ENCODE results near the gene PARD3.

The PARD3 gene

DNA sequence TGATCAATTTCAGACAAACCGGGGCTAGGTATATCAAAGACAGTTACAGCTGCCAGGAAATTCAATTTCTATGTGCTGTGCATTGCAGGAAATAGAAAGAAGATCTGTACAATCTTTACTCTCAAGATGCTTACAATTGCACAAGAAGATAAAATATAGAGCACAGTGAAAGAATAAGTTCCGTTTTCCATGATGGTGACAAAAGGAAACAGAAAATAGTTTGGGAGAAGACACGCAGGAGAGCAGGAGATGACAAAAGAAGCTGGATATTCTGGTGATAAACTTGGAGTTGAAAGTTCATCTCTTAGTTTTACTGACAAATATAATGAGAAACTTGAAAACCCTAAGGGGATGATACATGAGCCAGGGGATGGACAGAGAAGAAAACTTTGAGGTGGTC is 646.0 kb downstream of the PARD3 start:
- DNase-seq: no peak

DNA sequence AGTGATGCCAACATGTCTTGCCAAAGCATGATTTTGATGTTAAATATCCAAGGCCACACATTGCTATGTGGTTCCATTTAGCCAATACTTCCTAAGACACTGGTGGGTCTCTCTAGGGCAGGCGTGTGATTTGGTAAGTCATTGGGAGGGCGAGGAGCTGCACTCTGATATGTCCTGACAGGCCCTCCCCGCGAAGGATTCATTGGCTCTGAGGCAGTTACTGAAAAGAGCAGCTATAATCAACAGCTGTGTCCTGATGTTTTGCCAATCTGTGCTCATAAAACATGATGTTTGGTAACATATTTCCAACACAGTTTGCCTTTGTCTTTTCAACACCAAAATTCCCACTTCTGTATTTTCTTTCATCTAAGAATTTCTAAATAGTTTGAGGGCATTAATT is 646.7 kb downstream of the PARD3 start:
- no peak for DNase-seq

DNA sequence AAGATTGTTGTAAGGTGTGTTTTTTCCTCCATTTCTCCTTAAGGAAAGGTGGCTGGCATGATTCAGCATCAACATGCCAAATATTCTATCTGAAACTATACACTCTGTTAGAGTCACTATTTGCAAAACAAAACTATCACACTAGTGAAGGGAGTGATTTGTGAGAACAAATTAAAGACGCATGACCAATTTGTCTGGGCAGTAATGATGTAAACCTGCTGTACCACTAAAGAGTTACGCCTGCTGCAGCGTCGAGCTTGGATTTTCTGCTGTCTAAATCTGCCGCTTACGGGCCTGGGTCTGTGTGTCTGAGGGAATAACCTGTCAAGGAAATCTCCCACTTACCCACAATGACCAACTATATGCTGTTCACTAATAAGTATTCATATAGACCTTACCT is 648.3 kb downstream of the PARD3 start:
- no peak for DNase-seq

DNA sequence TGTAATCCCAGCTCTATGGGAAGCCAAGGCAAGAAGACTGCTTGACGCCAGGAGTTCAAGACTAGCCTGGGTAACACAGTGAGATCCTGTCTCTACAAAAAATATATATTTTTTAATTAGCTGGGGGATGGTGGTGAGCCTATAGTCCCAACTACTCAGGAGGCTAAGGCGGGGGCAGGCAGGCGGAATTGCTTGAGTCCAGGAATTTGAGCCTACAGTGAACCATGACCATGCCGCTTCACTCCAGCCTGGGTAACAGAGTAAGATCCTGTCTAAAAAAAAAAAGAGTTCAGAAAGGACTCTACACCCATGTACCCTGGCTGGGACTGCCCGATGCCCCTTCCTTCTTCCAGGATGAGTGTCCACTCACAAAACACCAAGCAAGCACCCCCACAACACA is 648.7 kb downstream of the PARD3 start:
- DNase-seq: no peak

DNA sequence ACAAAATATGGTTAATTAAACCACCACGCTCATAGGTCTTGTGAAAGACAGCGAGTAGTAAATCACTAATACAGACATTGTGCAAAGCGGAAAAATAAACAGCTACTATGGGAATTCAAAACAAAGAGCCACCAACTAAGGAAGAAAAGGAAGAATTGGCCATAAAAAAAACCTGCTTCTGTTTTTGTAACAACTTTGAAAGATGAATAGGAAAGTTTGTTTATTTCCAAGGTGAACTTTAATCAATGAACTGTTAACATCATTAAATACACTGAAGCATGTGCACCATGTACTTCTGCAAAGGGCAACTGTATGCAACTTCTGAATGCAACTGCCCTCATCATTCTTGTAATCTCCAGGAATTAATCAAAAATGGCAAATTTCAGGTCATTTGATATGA is 651.1 kb downstream of the PARD3 start:
- DNase-seq: no peak

DNA sequence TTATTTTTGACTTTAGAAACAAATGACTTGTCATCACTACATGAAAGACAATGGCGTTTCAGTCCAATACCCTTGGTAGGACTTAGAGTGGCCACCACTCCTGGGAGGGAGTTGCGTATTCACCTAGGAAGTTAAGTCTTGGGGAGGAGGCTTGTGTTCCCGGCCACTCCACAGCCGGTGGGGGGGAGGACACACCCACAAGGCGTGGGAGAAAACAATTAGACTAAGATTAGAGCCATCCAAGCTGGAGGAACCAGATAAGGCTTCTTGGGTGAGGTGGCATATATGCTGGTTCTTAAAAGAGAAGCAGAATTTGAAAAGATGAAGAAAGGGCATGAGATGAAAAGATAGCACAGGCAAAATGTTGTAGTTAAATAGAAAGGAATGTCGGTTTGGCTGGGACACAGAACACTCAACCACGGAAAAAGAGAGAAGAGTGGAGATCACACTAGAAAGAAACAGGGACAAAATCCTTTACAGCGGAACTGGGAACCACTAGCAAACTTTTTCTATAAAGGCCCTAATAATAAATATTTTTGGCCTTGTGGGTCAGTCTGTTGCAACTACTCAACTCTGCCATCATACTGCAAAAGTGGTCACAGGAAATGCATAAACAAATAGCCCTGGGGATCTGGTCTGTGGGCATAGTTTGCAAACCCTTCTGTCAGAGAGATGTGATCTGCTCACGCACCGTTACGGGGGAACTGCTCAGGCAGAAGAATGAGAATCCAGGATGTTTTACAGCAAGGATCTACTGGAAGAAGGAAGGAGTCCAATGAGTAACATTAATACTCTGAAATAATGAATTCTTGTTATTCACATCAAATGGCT is 651.8 kb downstream of the PARD3 start:
- DNase-seq: no peak

DNA sequence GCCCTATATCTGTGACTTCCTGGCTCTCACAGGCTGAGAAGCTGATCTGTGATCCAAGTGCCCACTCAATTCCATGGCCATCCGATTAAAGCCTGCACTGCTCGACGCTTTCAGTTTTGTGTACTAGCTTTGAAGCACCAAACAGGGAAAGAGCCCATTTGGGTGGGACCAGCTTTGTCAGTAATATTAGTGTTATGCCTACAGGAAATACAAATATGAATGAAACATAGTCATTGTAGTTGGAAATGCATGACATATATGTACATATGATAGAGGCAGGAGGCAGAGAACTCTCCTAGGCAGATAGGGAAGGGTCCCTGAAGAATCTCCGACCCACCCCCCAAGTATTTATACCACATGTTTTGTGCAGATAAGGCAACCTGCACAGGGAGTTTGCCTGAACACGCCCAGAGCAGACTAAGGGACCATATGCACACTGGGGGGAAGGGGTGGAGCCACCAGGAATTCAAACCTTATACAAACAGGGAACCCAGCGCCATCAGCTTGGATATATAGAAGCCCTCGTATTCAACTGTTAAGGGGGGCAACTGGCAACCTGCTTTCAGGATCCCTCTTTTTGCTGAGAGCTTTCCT is 653.2 kb downstream of the PARD3 start:
- no peak for DNase-seq

DNA sequence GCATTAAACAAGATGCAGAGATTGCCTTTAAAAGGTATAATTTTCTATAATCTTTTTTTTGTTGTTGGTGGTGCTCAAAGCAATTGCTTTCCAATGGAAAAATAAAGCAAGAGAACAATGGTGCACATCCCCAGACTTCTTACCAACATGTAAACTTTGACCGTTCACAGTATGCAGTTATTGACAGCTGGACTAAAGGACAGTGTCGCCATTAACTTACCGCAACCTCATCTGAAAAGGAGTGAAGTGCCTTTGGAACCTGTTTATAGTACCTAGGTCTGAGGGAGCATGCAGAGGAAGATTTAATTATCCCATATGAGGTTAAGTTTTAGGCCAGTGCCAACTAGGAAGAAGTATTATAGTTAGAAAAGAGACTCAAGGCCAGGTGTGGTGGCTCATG is 654.5 kb downstream of the PARD3 start:
- DNase-seq: no peak

DNA sequence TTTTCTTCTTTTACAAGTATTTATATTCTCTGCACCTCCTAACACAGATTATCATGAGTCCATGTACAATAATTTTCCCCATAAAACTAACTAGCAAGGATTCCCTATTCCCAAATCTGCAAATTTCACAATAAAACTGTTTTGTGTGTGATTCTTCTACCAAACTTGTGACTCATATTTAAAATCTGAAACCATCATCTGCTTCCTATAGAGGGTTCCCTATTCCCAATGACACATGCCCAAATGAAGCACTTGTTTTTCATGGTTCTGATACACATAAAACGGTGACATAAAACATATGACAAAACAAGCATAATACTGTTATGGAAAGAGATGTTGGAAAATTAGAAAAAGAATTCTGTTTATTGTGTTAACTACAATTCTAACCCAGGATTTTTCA is 657.6 kb downstream of the PARD3 start:
- DNase-seq: no peak

DNA sequence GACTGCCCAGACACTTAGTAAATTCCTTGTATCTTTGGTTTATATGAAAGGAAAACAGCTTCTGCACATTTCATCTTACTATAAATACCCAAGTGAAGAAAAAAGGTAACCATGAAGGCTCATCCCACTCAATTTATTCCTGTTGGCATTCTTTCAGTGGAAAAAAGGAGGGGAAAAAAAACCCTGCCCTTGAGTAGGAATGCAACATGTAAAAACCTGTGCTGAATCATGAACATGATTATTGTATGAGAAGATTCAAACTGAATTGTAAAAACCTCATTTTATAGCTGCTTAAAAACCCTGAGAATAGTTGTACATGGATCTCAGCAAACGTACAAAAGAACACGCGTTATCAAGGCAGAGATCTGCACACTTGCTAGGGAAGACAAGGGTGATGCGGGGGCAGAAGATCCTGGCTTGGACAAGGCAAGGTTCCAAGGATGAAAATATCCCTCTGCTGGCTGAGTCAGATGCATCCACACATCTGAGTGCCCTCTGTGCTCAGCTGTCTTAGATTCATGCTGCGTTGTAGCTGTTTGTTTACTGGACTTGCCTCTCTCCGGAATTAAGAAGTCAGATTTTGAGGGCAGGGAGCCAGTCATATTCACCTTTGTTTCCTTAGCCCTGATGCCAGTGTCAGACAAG is 658.2 kb downstream of the PARD3 start:
- no peak for DNase-seq

DNA sequence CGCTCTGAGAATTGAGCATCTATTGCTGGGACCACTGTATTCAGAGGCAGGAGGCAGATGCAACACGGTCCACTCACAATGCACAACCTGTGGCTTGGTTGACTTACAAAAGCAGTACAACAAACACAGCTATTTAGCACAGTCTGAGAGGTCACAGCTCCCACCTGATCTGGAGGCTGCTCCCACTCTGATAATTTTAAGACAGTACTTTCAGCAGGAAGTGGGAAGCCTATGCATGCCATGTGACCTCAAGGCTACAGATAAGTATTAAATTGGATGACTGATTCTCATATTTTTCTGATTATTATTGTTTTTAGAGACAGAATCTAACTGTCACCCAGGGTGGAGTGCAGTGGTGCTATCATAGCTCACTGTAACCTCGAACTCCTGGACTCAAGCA is 659.3 kb downstream of the PARD3 start:
- no peak for DNase-seq

DNA sequence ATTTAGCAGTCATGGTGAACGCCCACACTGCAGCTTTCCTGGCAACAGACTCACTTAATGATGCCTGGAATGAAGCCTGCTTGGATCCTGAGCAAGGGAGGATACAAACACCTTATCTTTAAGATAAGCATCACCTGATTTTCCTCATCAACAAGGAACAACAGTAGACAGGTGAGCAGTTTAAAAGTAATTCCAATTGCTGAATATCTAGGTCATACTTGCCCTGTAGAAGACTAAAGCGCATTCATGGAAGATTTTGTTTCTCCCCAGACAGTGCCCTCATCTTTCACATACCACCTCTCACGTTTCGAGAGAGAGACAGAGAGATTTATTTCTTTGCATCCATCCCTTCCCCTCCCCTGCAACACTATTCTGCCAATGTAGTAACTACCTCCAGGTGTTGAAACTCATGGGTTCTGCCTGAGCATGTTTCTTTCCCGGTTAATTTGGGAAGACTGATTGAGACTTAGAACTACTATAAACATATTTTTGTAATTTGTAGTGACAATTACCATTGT is 660.7 kb downstream of the PARD3 start:
- no peak for DNase-seq

DNA sequence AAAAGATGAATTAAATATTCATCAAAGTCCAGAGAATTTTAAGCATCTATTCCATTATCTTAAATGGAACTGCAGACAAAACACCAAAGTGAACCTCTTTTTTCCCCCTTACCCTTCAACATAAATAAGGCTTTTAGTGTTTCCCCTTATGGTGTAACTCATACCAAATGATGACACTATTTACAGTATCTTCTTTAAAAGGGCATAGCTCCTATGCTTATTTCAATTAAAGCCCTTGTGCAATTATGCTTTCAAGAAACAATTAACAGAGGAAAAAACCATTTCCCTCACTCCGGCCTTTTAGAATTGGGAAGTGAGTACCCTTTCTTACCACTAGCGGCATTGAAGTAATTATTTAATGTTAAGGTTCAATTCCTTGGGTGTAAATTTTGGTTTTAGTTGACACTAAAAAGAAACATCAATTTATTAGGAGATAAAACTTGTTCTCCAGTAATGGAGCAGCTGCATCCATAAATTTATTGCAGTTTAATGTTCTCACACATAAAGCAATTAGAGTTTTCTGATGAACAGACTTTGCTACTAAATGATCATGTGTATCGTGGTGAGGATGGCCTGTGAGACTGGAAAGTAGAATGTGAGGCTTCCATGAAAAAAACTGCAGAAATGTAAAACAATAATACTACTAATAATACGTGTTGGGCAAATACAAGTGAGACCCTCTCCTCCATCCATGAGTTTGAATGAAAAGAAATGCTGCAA is 661.3 kb downstream of the PARD3 start:
- DNase-seq: no peak

DNA sequence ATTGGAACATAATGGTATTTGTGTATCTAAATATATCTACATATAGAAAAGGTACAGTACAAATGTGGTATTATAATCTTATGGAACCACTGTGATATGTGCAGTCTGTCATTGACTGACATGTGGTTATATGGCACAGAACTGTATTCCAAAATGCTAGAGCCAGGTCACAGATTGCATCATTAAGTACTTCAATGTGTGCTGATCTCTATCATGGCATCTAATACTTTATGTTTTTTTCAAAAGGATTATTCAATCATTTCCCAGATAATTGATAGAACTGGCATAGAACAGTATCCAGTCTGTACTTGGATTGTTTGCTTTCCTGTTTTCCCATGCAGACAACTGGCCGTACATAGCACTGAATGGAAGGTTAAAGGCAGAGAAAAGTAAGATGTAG is 662.7 kb downstream of the PARD3 start:
- no peak for DNase-seq

DNA sequence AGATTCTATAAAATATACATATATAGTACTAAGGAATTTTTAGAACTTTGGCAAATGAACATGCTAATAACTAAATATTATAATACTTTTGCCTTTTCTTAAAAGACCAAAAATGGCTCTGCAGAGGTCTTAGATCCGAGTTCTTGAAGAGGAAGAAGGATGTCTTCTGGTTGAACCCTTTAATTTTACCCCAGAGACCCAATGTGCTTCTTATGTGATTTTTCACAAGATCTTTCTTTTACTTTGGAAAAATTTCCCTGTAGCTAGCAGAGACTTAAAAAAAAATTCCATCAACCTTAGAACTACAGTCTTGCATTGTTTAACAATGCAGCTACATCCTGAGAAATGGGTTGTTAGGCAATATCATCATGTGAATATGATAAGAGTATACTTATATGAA is 663.2 kb downstream of the PARD3 start:
- DNase-seq: no peak

DNA sequence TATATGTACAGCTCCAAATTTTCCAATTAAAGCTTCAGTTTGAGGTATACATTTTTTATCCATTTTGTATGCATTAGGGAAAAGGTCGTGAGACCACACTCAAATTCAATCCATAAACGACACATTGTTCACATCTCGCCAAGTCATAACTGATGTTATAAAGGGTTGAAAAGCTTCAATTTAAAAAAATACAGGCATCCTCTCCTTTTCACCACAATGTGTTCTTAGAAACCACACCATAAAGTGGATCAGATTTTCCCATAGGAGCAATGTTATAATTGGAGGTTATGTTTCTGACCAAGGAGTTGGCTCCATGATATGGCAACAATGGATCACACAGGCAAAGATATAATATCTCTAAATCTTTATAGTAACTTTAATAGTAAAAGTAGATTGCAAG is 663.6 kb downstream of the PARD3 start:
- DNase-seq: no peak

DNA sequence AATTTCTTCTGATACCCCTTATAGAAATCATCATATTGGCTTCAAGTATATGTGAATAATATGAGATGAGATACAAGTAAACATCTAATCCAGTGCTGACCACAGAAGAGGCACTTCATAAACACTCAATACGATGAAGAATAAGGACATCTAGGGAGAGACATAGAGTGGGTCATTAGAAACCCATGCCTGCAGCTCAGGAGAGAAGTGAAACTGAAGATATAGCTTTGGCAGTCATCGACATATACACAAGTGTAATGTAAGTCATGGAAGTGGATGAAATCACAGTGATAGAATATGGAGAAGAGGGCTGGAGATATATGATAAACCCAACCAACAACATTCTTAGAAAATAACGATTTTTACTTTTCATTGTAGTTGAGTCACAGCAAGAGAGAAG is 665.0 kb downstream of the PARD3 start:
- no peak for DNase-seq

DNA sequence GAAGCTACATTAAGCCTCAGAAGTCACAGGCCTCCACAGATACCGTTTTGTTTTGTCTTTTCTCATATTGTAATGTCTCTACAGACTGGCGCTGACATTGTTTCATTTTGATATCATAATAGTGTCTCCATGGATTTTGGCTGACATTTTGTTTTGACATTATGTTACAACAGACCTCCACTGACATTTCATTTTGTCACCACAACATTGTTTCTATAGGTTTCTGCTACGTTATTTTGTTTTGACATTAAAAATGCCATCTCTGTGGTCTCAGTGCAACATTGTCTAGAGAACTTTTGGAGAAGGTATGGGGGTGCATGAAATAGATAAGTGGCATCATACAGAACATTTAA is 666.8 kb downstream of the PARD3 start:
- no peak for DNase-seq

DNA sequence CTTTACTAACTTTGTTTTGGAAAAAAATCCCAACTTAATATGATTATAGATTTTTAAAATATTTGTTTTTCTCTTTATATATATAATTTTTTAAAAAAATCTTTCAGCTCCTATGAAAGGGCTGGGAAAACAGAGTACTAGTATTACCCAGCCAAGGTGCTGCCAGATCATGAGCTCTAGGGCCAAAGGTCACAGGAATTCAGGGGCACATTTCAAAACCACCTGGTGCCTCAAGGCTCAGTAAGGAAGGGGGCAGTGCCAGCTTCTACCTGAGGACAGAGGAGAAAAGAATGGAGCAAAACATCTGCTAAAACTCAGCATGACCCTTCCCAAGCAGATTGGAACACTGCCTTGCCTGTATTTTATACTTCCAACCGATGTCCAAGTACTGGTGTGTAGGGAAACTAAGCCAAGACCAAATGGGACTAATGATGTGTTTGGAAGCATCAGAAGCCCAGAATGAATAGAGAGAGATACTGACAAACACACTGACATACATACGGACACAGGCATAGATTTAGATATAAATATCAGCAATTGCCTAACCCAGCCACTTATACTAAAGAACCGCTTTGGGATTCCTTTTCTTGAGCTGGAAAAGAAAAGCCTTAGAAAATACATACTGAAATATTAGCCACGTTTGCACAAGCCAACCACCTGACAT is 667.3 kb downstream of the PARD3 start:
- no peak for DNase-seq

DNA sequence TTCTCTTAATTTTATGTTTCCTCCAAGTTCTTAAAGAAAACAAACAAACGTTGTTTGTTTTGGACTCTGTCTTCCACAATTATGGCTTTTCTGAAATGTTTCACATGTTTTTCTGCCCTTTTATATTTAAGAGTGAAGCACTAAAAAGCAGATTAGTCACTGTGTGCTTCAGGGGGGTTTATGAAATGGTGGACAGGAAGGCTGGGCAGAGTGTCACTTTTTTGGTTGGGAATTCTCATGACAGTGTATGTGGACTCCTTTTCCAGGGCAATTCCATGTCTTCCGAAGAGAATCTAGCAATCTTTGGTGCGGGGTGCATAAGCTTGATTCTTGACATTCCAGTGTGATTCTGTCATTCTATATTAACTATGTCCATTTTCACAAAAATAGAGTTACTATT is 669.4 kb downstream of the PARD3 start:
- no peak for DNase-seq

DNA sequence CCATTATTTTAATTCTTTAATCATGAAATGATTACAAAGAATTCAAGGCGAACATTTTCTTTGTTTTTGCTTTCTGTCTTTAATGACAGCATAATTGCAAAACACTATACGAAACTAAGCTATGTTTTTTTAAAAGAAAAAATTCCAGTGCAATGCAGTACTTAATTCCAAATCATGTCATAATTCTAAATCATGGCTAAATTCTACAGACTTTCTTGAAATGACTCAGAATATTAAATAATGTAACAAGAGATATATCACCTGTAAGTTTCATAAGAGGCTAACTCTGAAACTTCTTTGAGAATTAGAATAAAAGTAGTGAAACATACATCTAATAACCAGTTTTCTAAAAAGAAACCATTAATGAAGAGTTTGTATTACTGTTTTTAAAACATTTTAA is 671.6 kb downstream of the PARD3 start:
- no peak for DNase-seq

DNA sequence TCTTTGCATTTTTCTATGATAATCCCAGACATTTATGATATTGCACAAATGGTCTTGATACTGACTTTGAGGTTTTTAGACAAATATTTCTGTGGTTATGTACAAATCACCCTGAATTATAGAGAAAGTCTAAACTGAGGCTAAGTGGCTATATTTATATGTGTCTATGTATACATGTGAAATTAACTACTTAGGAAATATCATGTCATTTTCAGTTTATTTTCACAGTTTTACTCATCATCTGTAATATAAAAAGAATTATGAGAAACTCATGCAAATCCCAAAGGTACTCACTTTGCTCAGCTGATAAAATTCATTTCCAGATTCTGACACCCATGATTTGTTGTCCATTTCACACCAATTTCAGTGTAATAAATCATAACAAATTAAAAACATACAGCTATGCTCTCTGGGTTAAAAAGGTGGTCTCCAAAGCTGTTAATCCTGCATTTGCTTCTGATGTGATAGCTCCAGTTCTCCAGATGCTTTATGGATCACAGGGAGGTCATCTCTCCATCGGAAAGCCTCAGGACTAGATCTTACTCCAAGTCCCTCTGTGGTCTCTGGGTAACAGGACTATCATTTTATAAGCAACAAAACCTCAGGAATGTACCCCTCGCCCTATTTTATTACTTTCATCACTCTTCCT is 673.9 kb downstream of the PARD3 start:
- no peak for DNase-seq

DNA sequence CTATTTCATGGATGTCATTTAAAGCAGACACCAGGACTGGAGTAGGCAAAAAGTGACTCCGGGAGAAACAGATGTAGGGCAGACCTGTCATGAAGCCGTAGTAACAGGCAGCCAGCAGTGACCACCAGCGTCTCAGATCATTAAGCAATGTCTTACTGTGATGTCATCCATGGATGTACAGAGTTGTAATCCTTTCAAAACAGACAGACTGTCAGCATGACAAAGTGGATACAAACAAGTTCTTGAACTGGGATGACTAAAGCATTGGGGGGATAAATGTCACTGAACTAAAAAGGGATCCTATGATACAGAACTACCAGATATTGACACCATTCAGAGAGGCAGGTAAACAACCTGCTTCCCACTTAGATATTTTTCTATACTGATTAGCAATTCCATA is 675.5 kb downstream of the PARD3 start:
- DNase-seq: no peak
